Loucy (cell line): ENCODE results near the gene C1RL.
A peak's percentile ranks its signal among the peaks of the same experiment; 100 is the strongest.

Experiments
- H2AFZ ChIP-seq: fragments of 200-600 bp; sonication (generic); 2 replicates; pipeline ENCODE4 v1.6.0; 2016; ENCODE audit warnings: antibody characterized with exemption, mild to moderate bottlenecking, low read length, moderate library complexity
- H3F3A ChIP-seq: fragments of 200-600 bp; 2 replicates; pipeline ENCODE4 v1.6.0; 2016; ENCODE audit warnings: antibody characterized with exemption, low read depth, mild to moderate bottlenecking
- H3K27me3 ChIP-seq: fragments of 200-600 bp; sonication (generic); 2 replicates; pipeline ENCODE4 v1.6.1; 2014; ENCODE audit warnings: low read length, mild to moderate bottlenecking; ENCODE audit not compliant: insufficient read depth, poor library complexity, severe bottlenecking
- H3K36me3 ChIP-seq: fragments of 200-600 bp; sonication (generic); 2 replicates; pipeline ENCODE4 v1.6.1; 2016; ENCODE audit warnings: low read length; ENCODE audit not compliant: insufficient read depth
- H3K4me1 ChIP-seq: fragments of 200-600 bp; sonication (generic); 2 replicates; pipeline ENCODE4 v1.5.1; 2014; ENCODE audit warnings: low read length, mild to moderate bottlenecking; ENCODE audit not compliant: insufficient read depth, poor library complexity, severe bottlenecking
- H3K4me2 ChIP-seq: fragments of 200-600 bp; sonication (generic); 2 replicates; pipeline ENCODE4 v1.6.0; 2014; ENCODE audit warnings: antibody characterized with exemption, low read length, low read depth, mild to moderate bottlenecking; ENCODE audit not compliant: poor library complexity, severe bottlenecking
- H3K4me3 ChIP-seq: fragments of 200-600 bp; sonication (generic); 2 replicates; pipeline ENCODE4 v1.5.1; 2014; ENCODE audit warnings: low read length, mild to moderate bottlenecking, mixed read lengths; ENCODE audit not compliant: poor library complexity, severe bottlenecking
- H3K79me2 ChIP-seq: fragments of 200-600 bp; sonication (generic); 2 replicates; pipeline ENCODE4 v1.6.1; 2014; ENCODE audit warnings: low read length; ENCODE audit not compliant: insufficient read depth
- H3K9ac ChIP-seq: fragments of 200-600 bp; sonication (generic); 2 replicates; pipeline ENCODE4 v1.6.0; 2014; ENCODE audit warnings: mild to moderate bottlenecking, low read depth, low read length, moderate library complexity; ENCODE audit not compliant: poor library complexity, severe bottlenecking
- H3K9me2 ChIP-seq: fragments of 200-600 bp; sonication (generic); replicated peaks from 2 replicates; pipeline ENCODE4 v1.6.1; 2016; ENCODE audit warnings: low read depth, low read length, mixed read lengths
- H3K9me3 ChIP-seq: fragments of 200-600 bp; sonication (generic); 2 replicates; pipeline ENCODE4 v1.6.1; 2014; ENCODE audit warnings: mild to moderate bottlenecking, antibody characterized with exemption, low read length, low read depth; ENCODE audit not compliant: insufficient read depth
- H4K20me1 ChIP-seq: fragments of 200-600 bp; sonication (generic); 2 replicates; pipeline ENCODE4 v1.6.0; 2014; ENCODE audit warnings: antibody characterized with exemption, low read length, mild to moderate bottlenecking; ENCODE audit not compliant: insufficient read depth, poor library complexity, severe bottlenecking
- CTCF ChIP-seq: fragments of 200-600 bp; sonication (generic); conservative IDR thresholded peaks from 2 replicates; pipeline ENCODE4 v1.5.1; 2014; ENCODE audit warnings: mild to moderate bottlenecking, antibody characterized with exemption, low read length
- EZH2phosphoT487 ChIP-seq: fragments of 200-600 bp; IDR thresholded peaks from 2 replicates; pipeline ENCODE4 v1.6.1; 2018; ENCODE audit warnings: antibody characterized with exemption, mild to moderate bottlenecking, moderate library complexity, borderline replicate concordance

The C1RL gene

GRCh38 chr12:7145671-7146070, 36.7 kb upstream of the C1RL start:
- Histone ChIP-seq H3K9me2 (no peaks in the 10 kb centered on the region), H4K20me1 (no peaks in the 10 kb centered on the region), H2AFZ (no peak overlapping the region), H3K27me3 (no peaks in the 10 kb centered on the region), H3K4me3 (no peak overlapping the region), H3K9me3 (no peaks in the 10 kb centered on the region), H3K9ac (no peak overlapping the region), H3K79me2 (no peaks in the 10 kb centered on the region), H3F3A (no peaks in the 10 kb centered on the region), H3K36me3 (peaks cover 70% of the 10 kb centered on the region; the same call in 1 of the 2 replicates), H3K4me2 (no peak overlapping the region), H3K4me1 (no peaks in the 10 kb centered on the region)
- no peak for TF ChIP-seq EZH2phosphoT487
- TF ChIP-seq CTCF: no peak

- H3K27me3 ChIP-seq: no peaks in the 10 kb centered on the region
- H3K36me3 ChIP-seq: peaks cover 64% of the 10 kb centered on the region; the same call in 1 of the 2 replicates
- no peaks in the 10 kb centered on the region for H3K9me3 ChIP-seq
- no peak overlapping the region for H3K4me2 ChIP-seq
- no peak overlapping the region for H3K9ac ChIP-seq
- no peaks in the 10 kb centered on the region for H3K4me1 ChIP-seq
- H3K79me2 ChIP-seq: no peaks in the 10 kb centered on the region
- no peaks in the 10 kb centered on the region for H3K9me2 ChIP-seq
- no peaks in the 10 kb centered on the region for H4K20me1 ChIP-seq
- H3F3A ChIP-seq: no peaks in the 10 kb centered on the region
- H2AFZ ChIP-seq: no peak overlapping the region
- no peak for TF ChIP-seq EZH2phosphoT487
- TF ChIP-seq CTCF: peak; percentile 68
- no peak overlapping the region for H3K4me3 ChIP-seq
Measured at GRCh38 chr12:7144414-7145120, 35.6 kb upstream of the C1RL start.

- H3K9ac ChIP-seq: no peak overlapping the region
- H3K9me3 ChIP-seq: no peaks in the 10 kb centered on the region
- H3K36me3 ChIP-seq: peaks cover 55% of the 10 kb centered on the region; the same call in 1 of the 2 replicates
- no peaks in the 10 kb centered on the region for H3K27me3 ChIP-seq
- TF ChIP-seq CTCF (no peak), EZH2phosphoT487 (no peak)
- H3K4me3 ChIP-seq: no peak overlapping the region
- H2AFZ ChIP-seq: no peak overlapping the region
- no peak overlapping the region for H3K4me2 ChIP-seq
- no peaks in the 10 kb centered on the region for H4K20me1 ChIP-seq
- no peaks in the 10 kb centered on the region for H3K9me2 ChIP-seq
- no peaks in the 10 kb centered on the region for H3K4me1 ChIP-seq
- no peaks in the 10 kb centered on the region for H3K79me2 ChIP-seq
- no peaks in the 10 kb centered on the region for H3F3A ChIP-seq
Measured at GRCh38 chr12:7143564-7143963, 34.5 kb upstream of the C1RL start.
